IMR-90 (cell line): ENCODE data around the gene RAB28. TPM values are rescaled to one million over a fixed set of nuclear protein-coding genes. Genes with fewer than 3 reads are reported as not detected.

Experiments
- ATAC-seq: fragments of 200-7000 bp; cut with Tn5 transposase; 2 replicates; pipeline ENCODE4 v1.9.1; 2020; ENCODE audit warnings: low read depth, mild to moderate bottlenecking, moderate library complexity
- BruUV-seq: library from RNA; stranded (reverse); fragments of 400-500 nt; replicated peaks from 2 replicates; lab custom pipeline; 2021; lab: Mats Ljungman, UMichigan
- CTCF ChIA-PET: fragments of 300-600 bp; formaldehyde crosslinking; extraction: SDS; loops from one replicate; lab custom pipeline; 2021; ENCODE audit warnings: antibody characterized with exemption; lab: Yijun Ruan, JAX
- POLR2A ChIA-PET: fragments of 300-600 bp; sonication (Branson Sonifier 250); formaldehyde crosslinking; loops from one replicate; lab custom pipeline; 2022; ENCODE audit warnings: antibody characterized with exemption; ENCODE audit not compliant: unreplicated experiment; lab: Charles Lee
- DNase-seq: peaks from one replicate; pipeline ENCODE4 v3.0.0; 2013
- H2AFZ ChIP-seq: replicated peaks from 2 replicates; pipeline ENCODE3; 2013; ENCODE audit warnings: low read length, mild to moderate bottlenecking; ENCODE audit not compliant: poor library complexity
- H2AK5ac ChIP-seq: 2 replicates; pipeline ENCODE4 v1.6.1; 2013; ENCODE audit warnings: low read depth, low read length, inconsistent platforms
- H2AK9ac ChIP-seq: replicated peaks from 2 replicates; pipeline ENCODE3; 2013; ENCODE audit warnings: mild to moderate bottlenecking, low read depth, low read length, moderate library complexity; ENCODE audit not compliant: poor library complexity
- H2BK120ac ChIP-seq: 2 replicates; pipeline ENCODE4 v1.6.1; 2013; ENCODE audit warnings: low read depth, low read length, inconsistent platforms
- H2BK15ac ChIP-seq: 3 replicates; pipeline ENCODE4 v1.6.1; 2013; ENCODE audit warnings: low read depth, low read length, inconsistent platforms
- H2BK20ac ChIP-seq: 2 replicates; pipeline ENCODE4 v1.6.1; 2013; ENCODE audit warnings: low read depth, mild to moderate bottlenecking, inconsistent platforms, low read length, moderate library complexity
- H2BK5ac ChIP-seq: 2 replicates; pipeline ENCODE4 v1.6.1; 2013; ENCODE audit warnings: mild to moderate bottlenecking, low read depth, low read length, inconsistent platforms; ENCODE audit not compliant: poor library complexity, severe bottlenecking
- H3K14ac ChIP-seq: replicated peaks from 2 replicates; pipeline ENCODE4 v1.6.1; 2013; ENCODE audit warnings: low read depth, low read length, inconsistent platforms
- H3K18ac ChIP-seq: 2 replicates; pipeline ENCODE4 v1.6.1; 2013; ENCODE audit warnings: low read depth, low read length, control low read depth
- H3K23ac ChIP-seq: 2 replicates; pipeline ENCODE4 v1.6.1; 2013; ENCODE audit warnings: low read depth, low read length, inconsistent platforms
- H3K27ac ChIP-seq: 2 replicates; pipeline ENCODE4 v1.5.1; 2013; ENCODE audit warnings: mild to moderate bottlenecking, control low read depth, low read length; ENCODE audit not compliant: insufficient read depth
- H3K27me3 ChIP-seq: 2 replicates; pipeline ENCODE4 v1.6.1; 2013; ENCODE audit warnings: low read length; ENCODE audit not compliant: control insufficient read depth, insufficient read depth
- H3K36me3 ChIP-seq: 2 replicates; pipeline ENCODE4 v1.6.1; 2013; ENCODE audit warnings: low read length, mixed read lengths; ENCODE audit not compliant: control insufficient read depth, insufficient read depth
- H3K4ac ChIP-seq: 2 replicates; pipeline ENCODE4 v1.6.1; 2013; ENCODE audit warnings: low read depth, low read length, inconsistent platforms
- H3K4me1 ChIP-seq: 2 replicates; pipeline ENCODE4 v1.6.1; 2013; ENCODE audit warnings: low read length, mixed read lengths; ENCODE audit not compliant: control insufficient read depth, insufficient read depth
- H3K4me2 ChIP-seq: 2 replicates; pipeline ENCODE4 v1.6.1; 2013; ENCODE audit warnings: low read depth, mild to moderate bottlenecking, control low read depth, low read length, moderate library complexity
- H3K4me3 ChIP-seq: 2 replicates; pipeline ENCODE4 v1.5.1; 2013; ENCODE audit warnings: low read depth, mild to moderate bottlenecking, control low read depth, low read length, moderate library complexity; ENCODE audit not compliant: insufficient read depth
- H3K56ac ChIP-seq: 2 replicates; pipeline ENCODE4 v1.6.1; 2013; ENCODE audit warnings: low read length, inconsistent platforms; ENCODE audit not compliant: insufficient read depth; ENCODE audit errors: extremely low read depth
- H3K79me1 ChIP-seq, 2 experiments: 2 replicates each; pipeline ENCODE4 v1.6.1; 2013; ENCODE audit warnings: low read length in 2 of 2, inconsistent platforms in 1 of 2, low read depth in 1 of 2
- H3K9ac ChIP-seq: 2 replicates; pipeline ENCODE4 v1.6.1; 2013; ENCODE audit warnings: low read depth, low read length, control low read depth
- H3K9me1 ChIP-seq: 2 replicates; pipeline ENCODE4 v1.6.1; 2013; ENCODE audit warnings: low read length, inconsistent platforms; ENCODE audit not compliant: insufficient read depth
- H3K9me3 ChIP-seq: 2 replicates; pipeline ENCODE4 v1.6.1; 2013; ENCODE audit warnings: low read length; ENCODE audit not compliant: control insufficient read depth, insufficient read depth
- H4K20me1 ChIP-seq: 2 replicates; pipeline ENCODE4 v1.6.1; 2013; ENCODE audit warnings: low read length, inconsistent platforms; ENCODE audit not compliant: insufficient read depth
- H4K5ac ChIP-seq: 2 replicates; pipeline ENCODE4 v1.6.1; 2013; ENCODE audit warnings: mild to moderate bottlenecking, low read depth, low read length, control low read depth
- H4K8ac ChIP-seq, 2 experiments: 2 replicates each; pipeline ENCODE4 v1.6.1; 2013; ENCODE audit warnings: low read depth in 2 of 2, low read length in 2 of 2, control low read depth in 1 of 2, inconsistent platforms in 1 of 2
- H4K91ac ChIP-seq: 2 replicates; pipeline ENCODE4 v1.6.1; 2013; ENCODE audit warnings: low read depth, low read length, inconsistent platforms; ENCODE audit not compliant: insufficient read depth
- BHLHE40 ChIP-seq: fragments of 150-350 bp; IDR thresholded peaks from 2 replicates; pipeline ENCODE4 v1.6.1; 2016; ENCODE audit warnings: mild to moderate bottlenecking, low read depth, low read length
- CEBPB ChIP-seq: IDR thresholded peaks from 2 replicates; pipeline ENCODE4 v1.6.1; 2012; ENCODE audit warnings: low read depth, low read length, improper control_type of control experiment
- CHD1 ChIP-seq: IDR thresholded peaks from 2 replicates; pipeline ENCODE4 v1.6.1; 2012; ENCODE audit warnings: low read depth, low read length, improper control_type of control experiment
- CTCF ChIP-seq: conservative IDR thresholded peaks from 2 replicates; pipeline ENCODE4 v1.5.1; 2012; ENCODE audit warnings: mild to moderate bottlenecking, low read depth, low read length, improper control_type of control experiment
- FOS ChIP-seq: fragments of 150-350 bp; IDR thresholded peaks from 2 replicates; pipeline ENCODE4 v1.6.1; 2016; ENCODE audit warnings: low read depth, low read length
- MAFK ChIP-seq: IDR thresholded peaks from 2 replicates; pipeline ENCODE4 v1.6.1; 2012; ENCODE audit warnings: low read depth, low read length, improper control_type of control experiment
- MAZ ChIP-seq: IDR thresholded peaks from 2 replicates; pipeline ENCODE4 v1.6.1; 2012; ENCODE audit warnings: low read depth, mild to moderate bottlenecking, low read length, improper control_type of control experiment, moderate library complexity, borderline replicate concordance
- MXI1 ChIP-seq: IDR thresholded peaks from 2 replicates; pipeline ENCODE4 v1.6.1; 2012; ENCODE audit warnings: low read depth, mild to moderate bottlenecking, low read length, moderate library complexity, borderline replicate concordance
- NFE2L2 ChIP-seq: fragments of 150-350 bp; IDR thresholded peaks from 2 replicates; pipeline ENCODE4 v1.6.1; 2016; ENCODE audit warnings: low read depth, mild to moderate bottlenecking, low read length
- POLR2A ChIP-seq: IDR thresholded peaks from 2 replicates; pipeline ENCODE4 v1.6.1; 2012; ENCODE audit warnings: mild to moderate bottlenecking, low read depth, low read length
- RAD21 ChIP-seq: IDR thresholded peaks from 2 replicates; pipeline ENCODE4 v1.6.1; 2012; ENCODE audit warnings: low read length, improper control_type of control experiment
- RCOR1 ChIP-seq: IDR thresholded peaks from 2 replicates; pipeline ENCODE4 v1.6.1; 2012; ENCODE audit warnings: mild to moderate bottlenecking, low read length, improper control_type of control experiment; ENCODE audit not compliant: insufficient replicate concordance
- RFX5 ChIP-seq: IDR thresholded peaks from 2 replicates; pipeline ENCODE4 v1.8.0; 2012; ENCODE audit warnings: low read depth, mild to moderate bottlenecking, low read length, moderate library complexity
- SMC3 ChIP-seq: fragments of 150-350 bp; IDR thresholded peaks from 2 replicates; pipeline ENCODE4 v1.6.1; 2016; ENCODE audit warnings: low read depth, mild to moderate bottlenecking, antibody characterized with exemption, low read length, moderate library complexity
- USF2 ChIP-seq: fragments of 150-350 bp; IDR thresholded peaks from 2 replicates; pipeline ENCODE4 v1.6.1; 2017; ENCODE audit warnings: mild to moderate bottlenecking, antibody characterized with exemption, low read length, low read depth
- WGBS, 2 experiments: methylation state at CpG; one replicate each; pipeline versions ENCODE4 v1.1.5 to v1.1.7; 2013; ENCODE audit warnings: missing lambda C conversion rate in 2 of 2; ENCODE audit not compliant: insufficient read length in 1 of 2; ENCODE audit errors: extremely low coverage in 2 of 2; 5-methylcytosine and 5-hydroxymethylcytosine counted together
- dilution Hi-C: fragments of 300-500 bp; cut with HindIII; formaldehyde crosslinking; loops from one replicate; pipeline ENCODE4 v1.14.3; 2018; ENCODE audit warnings: low sequenced_read_pairs; ENCODE audit not compliant: unreplicated experiment
- in situ Hi-C: fragments of 300-500 bp; cut with MboI; formaldehyde crosslinking; loops from 3 replicates; pipeline ENCODE4 v1.14.3; 2019; ENCODE audit warnings: low sequenced_read_pairs, inconsistent platforms, mixed read lengths
- intact Hi-C: fragments of 100-400 bp; cut with micrococcal nuclease; formaldehyde crosslinking; loops from 2 replicates; pipeline ENCODE4 v1.10.0; 2022
- polyA plus RNA-seq, 3 experiments: library from polyadenylated mRNA; depleted of rRNA; stranded (reverse); fragments of >200 nt; gene quantifications; 2 replicates each; pipeline ENCODE4 v1.2.3, GENCODE V29; 2012; ENCODE audit warnings: low replicate concordance in 1 of 3
- total RNA-seq: library from RNA; depleted of rRNA; stranded (reverse); fragments of >200 nt; gene quantifications from 2 replicates; pipeline ENCODE4 v1.2.3, GENCODE V29; 2012

The RAB28 gene
- total and polyA plus RNA-seq, 2 of the 4 experiments (the other 2 are of a cell fraction): 7.5 to 10.8 TPM

GRCh38 chr4:13492747-13493146 lies 8.6 kb upstream of the RAB28 start:
- dilution Hi-C loops (no loop called here), in situ Hi-C loops (no loop called here), intact Hi-C loops (no loop called here)
- H2BK15ac ChIP-seq: no peak overlapping the region
- CTCF ChIA-PET: no interaction called here
- no peaks in the 10 kb centered on the region for H3K9me1 ChIP-seq
- DNase-seq (no peak), ATAC-seq (no peak)
- no peak overlapping the region for H4K5ac ChIP-seq
- H3K27ac ChIP-seq: no peak overlapping the region
- H2BK5ac ChIP-seq: no peak overlapping the region
- no peak overlapping the region for H3K23ac ChIP-seq
- H3K4me1 ChIP-seq: no peaks in the 10 kb centered on the region
- H3K4ac ChIP-seq: no peak overlapping the region
- no peak overlapping the region for H2AK5ac ChIP-seq
- H3K14ac ChIP-seq: no peak overlapping the region
- peaks cover 4% of the 10 kb centered on the region for H3K27me3 ChIP-seq
- no peak overlapping the region for H3K4me2 ChIP-seq
- no peaks in the 10 kb centered on the region for H4K20me1 ChIP-seq
- no peak overlapping the region for H3K9ac ChIP-seq
- no peak overlapping the region for H2BK20ac ChIP-seq
- H2BK120ac ChIP-seq: no peak overlapping the region
- no CpG with 5 or more reads among the region's 3 CpGs for WGBS, 2 experiments
- H4K91ac ChIP-seq: no peak overlapping the region
- no peak overlapping the region for H4K8ac ChIP-seq
- no peak overlapping the region for H3K4me3 ChIP-seq
- no peak overlapping the region for H3K18ac ChIP-seq
- no TSS peak for BruUV-seq
- no peak overlapping the region for H3K56ac ChIP-seq
- H3K9me3 ChIP-seq: no peaks in the 10 kb centered on the region
- no peak overlapping the region for H2AFZ ChIP-seq
- H3K36me3 ChIP-seq: no peaks in the 10 kb centered on the region
- POLR2A ChIA-PET: no interaction called here
- TF ChIP-seq USF2 (no peak), SMC3 (no peak), RFX5 (no peak), CTCF (no peak), RCOR1 (no peak), CHD1 (no peak), MXI1 (no peak), BHLHE40 (no peak), POLR2A (no peak), NFE2L2 (no peak), RAD21 (no peak), CEBPB (no peak), FOS (no peak), MAZ (no peak), MAFK (no peak)
- H2AK9ac ChIP-seq: no peak overlapping the region
- H3K79me1 ChIP-seq: no peaks in the 10 kb centered on the region
